PC-3 (cell line): ENCODE measurements around the gene PSMD1.
"Not testable (repeated sequence)": the region's sequence is repeated elsewhere in the genome, so short reads cannot be mapped to it uniquely, and the experiment has no call there.

ENCODE experiments used
- CTCF ChIP-seq: fragments of 300-600 bp; sonication (generic); conservative IDR thresholded peaks from 2 replicates; pipeline ENCODE4 v1.5.1; 2017; ENCODE audit warnings: antibody characterized with exemption, low read depth, mild to moderate bottlenecking, low read length
- EZH2 ChIP-seq: fragments of 300-600 bp; sonication (generic); IDR thresholded peaks from one replicate; pipeline ENCODE4 v1.6.1; 2017; ENCODE audit warnings: antibody characterized with exemption, mild to moderate bottlenecking, low read length; ENCODE audit not compliant: unreplicated experiment

GRCh38 chr2:231197196-231197595 lies 140.5 kb downstream of the PSMD1 start:
- TF ChIP-seq CTCF, EZH2: not testable (repeated sequence)
